ENCODE data around the gene SMYD3.
"Not testable (repeated sequence)": the region's sequence is repeated elsewhere in the genome, so short reads cannot be mapped to it uniquely, and the experiment has no call there.

GRCh38 chr1:245818363-245818762 lies 688.7 kb downstream of the SMYD3 start:
- not testable (repeated sequence) for TF ChIP-seq EZH2 (IDR thresholded peaks at IDR 0.05; ENCODE audit: borderline replicate concordance); CTCF (IDR thresholded peaks at IDR 0.05; ENCODE audit: poor library complexity)

Measured in hepatocyte (in vitro differentiated cells).